GM21526 (cell line): ENCODE results near the gene MAGEB17.
"Not testable (repeated sequence)": the region's sequence is repeated elsewhere in the genome, so short reads cannot be mapped to it uniquely, and the experiment has no call there.

Experiments used
- ATAC-seq: cut with Tn5 transposase; IDR thresholded peaks from one replicate; pipeline ENCODE4 v1.9.1; 2021; ENCODE audit warnings: moderate library complexity; ENCODE audit not compliant: unreplicated experiment, low FRiP score

Gene MAGEB17

DNA sequence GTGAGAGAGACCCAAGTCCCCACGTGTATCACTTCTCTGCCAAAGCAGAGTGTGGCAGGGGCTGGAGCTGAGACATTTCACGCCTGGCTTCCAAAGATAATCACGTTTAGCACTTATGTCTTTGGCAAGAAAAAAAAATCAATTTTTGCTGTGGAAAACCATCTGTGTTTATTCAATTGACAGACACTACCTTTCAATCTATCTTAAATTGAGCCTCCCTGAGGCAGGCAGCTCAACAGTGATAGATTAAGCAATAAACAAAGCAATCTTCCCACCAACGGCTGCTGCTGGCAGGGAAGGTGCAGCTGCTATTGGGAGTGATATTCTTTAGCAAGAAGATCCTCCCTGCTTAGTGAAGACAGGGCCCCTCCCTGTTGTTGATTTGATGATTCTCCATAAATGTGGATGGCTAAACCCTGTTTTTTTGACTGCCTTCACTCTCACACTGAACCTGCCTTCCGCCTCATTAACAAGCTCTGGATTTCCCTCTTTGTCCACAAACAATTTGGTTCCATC is 11.6 kb upstream of the MAGEB17 start:
- no peak for ATAC-seq

DNA sequence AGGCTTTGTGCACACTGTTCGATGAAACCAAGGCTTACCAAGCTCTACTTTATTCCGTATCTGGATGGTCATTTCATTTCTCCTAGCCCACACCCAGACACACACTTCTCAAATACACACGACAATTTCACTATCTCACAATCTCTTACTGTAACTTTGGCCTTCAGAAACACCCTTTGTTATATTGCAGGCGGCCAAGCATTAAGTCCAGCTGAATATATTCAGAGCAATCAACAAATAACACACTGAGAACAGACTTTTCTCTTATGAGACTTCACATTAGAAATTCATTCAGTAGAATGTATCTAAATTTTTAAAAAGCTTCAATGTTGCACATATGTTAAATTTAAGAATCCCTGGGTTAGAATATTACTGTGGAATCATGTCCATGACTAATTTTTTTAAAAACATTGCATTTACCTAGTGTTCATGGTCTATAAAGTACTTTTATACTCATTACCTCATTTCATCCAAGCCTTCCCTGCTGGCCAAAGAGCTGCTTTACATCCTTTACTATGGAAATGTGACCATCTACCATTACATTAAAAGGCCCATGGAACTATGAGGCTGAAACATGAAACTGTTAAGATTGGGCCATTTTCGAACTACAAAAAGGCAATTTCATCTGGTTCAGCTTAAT is 10.5 kb upstream of the MAGEB17 start:
- no peak for ATAC-seq

DNA sequence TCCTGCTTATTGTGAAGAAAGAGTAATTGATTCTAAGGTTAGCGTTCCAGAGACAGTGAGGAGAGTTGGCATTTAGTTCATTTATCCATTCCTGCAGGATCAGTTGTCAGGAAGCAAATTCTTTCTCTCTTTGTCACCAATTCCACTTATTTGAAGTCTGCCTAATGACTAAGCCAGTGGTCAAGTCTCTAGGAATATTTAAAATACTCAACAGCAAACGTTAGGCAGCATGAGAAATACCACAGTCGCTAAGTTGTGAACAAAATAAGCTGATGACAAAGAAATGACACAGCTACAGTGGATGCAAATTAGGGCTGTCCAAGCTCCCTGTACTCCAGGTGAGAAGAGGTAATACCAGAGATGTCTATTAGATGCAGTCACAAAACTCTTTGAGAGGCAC is 6.6 kb upstream of the MAGEB17 start:
- no peak for ATAC-seq

DNA sequence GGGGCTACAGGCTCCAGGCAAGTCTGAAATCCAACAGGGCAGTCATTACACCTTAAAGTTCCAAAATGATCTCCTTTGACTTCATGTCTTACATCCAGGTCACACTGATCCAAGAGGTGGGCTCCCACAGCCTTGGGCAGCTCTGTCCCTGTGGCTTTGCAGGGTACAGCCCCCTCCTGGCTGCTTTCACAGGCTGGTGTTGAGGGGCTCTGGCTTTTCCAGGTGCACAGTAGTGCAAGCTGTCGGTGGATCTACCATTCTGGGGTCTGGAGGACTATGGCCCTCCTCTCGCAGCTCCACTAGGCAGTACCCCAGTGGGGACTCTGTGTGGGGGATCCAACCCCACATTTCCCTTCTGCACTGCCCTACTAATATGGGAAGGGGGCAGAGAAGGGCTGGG is 6.1 kb upstream of the MAGEB17 start:
- ATAC-seq = not testable (repeated sequence)

DNA sequence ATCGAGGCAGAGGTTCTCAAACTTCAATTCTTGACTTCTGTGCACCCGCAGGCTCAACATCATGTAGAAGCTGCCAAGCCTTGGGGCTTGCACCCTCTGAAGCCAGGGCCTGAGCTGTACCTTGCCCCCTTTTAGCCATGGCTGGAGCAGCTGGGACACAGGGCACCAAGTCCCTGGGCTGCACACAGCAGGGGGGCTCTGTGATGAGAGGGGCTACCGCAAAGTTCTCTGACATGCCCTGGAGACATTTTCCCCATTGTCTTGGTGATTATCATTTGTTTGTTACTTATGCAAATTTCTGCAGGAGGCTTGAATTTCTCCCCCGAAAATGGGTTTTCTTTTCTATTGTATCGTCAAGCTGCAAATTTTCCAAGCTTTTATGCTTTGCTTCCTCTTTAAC is 4.9 kb upstream of the MAGEB17 start:
- no peak for ATAC-seq

DNA sequence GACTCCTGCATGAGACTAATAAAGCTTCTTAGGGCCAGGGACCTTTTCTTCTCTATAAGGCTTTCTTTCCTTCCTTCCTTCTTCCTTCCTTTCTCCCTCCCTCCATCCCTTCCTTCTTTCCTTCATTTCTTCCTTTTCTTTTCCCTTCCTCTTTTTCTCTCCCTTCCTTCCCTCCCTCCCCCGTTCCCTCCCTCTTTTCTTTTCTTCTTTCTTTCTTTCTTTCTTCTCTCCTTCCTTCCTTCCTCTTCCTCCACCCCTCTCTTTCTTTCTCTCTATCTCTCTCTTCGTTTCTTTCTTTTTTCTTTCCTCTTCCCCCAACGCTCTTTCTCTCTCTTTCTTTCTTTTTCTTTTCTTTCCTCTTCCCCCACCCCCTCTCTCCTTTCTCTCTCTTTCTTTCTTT is 2.5 kb upstream of the MAGEB17 start:
- ATAC-seq = no peak

DNA sequence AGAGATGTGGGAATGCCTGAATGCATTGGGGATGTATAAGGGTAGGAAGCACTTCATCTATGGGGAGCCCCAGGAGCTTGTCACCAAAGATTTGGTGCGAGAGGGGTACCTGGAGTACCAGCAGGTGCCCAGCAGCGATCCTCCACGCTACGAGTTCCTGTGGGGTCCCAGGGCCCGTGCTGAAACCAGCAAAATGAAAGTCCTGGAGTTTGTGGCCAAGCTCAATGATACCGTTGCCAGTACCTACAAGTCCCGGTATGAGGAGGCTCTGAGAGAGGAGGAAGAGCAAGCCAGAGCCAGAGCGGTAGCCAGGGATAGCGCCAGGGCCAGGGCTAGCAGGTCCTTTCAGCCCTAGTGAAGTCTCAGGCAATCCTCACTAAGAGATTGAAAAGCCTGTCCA is 3.8 kb downstream of the MAGEB17 start:
- ATAC-seq = no peak

DNA sequence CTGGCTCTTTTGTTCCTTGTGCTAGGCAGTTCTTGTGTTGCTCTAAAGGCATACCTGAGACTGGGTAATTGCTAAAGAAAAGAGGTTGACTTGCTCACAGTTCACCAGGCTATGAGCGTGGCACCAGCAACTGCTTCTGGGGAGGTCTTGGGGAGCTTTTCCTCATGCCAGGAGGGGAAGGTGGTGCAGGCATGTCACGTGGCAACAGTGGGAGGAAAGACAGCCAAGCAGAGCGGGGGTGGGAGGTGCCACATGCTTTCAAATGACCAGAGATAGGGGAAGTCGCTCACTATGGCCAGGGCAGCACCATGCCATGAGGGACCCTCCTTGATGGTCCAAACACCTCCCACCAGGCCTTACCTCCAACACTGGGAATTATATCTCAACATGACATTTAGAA is 4.7 kb downstream of the MAGEB17 start:
- ATAC-seq = no peak

DNA sequence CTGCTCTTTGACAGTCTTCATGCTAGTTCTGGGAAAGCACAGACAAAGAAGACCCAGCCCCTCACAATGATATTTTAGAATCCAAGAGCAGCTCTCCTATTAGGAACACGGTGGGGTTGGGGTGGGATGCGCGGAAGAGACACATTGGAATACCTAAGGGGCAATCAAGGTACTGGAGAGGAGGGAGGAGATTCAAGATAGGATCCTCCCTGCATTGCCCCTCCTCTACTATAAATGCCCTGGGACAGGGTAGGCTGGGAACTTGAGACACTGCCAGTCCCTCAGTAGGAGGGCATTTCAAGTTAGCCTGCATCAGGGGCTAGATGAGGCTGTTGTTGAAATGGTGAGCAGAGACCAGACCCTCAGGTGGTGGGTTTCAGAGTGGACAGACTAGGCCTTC is 5.1 kb downstream of the MAGEB17 start:
- ATAC-seq = no peak

DNA sequence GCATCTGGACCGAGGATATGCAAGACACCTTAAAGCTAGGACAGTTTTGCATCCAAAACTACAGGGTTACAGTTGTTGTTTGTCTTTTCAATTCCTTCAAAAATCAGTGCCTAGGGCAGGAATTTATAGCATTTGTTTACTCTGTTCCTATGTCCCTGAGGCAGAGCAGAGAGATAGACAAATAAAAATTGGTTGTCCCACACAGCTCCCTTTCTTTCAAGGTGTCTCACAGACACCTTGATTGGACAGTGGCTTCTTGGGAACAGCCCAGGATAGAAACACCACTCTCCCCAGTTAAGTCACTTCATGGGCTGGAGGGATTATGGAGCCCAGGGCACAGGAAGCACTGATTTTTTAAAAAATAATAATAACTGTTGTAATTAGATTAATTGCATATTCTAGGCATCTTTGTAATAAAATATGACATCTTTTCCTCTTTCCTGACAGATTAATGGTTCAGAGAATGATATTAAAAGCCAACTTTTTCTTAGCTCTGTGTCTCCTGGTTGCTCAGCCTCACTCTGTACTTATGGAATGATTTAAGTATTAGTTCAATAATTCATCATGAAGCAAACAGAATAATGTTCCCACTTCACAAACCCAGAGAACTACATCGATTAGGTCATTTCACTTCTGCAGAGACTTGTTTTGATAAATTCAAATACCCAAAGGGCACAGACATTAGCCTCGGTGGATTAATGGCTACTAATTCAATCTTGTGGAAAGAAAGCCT is 8.2 kb downstream of the MAGEB17 start:
- no peak for ATAC-seq

DNA sequence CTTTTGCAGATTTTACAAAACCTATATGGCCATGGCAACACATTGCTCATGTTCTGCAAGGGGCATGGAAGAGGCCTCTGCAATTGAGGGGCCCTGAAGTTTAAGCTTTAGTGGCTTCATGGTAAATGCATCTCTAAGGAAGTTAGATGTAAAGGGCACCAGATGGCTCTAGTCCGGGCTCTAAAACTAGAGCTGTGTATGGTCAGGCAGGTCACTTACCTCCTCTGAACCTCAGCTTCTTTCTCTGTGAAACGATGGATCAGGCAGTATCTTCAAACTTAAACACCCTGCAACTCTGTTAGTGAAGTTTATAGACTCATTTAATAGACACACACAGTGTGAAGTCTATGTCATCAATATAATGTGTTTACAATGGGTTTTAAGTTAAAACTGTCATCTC is 10.0 kb downstream of the MAGEB17 start:
- ATAC-seq = no peak

DNA sequence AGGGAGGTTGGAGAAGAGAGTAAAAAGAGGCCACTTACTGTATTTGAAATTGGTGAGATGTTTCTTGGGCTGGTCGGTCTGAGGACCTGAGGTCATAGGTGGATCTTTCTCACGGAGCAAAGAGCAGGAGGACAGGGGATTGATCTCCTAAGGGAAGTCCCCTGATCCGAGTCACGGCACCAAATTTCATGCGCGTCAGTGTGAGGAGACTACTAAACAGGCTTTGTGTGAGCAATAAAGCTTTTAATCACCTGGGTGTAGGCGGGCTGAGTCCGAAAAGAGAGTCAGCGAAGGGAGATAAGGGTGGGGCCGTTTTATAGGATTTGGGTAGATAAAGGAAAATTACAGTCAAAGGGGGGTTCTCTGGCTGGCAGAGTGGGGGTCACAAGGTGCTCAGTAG is 16.6 kb downstream of the MAGEB17 start:
- not testable (repeated sequence) for ATAC-seq

DNA sequence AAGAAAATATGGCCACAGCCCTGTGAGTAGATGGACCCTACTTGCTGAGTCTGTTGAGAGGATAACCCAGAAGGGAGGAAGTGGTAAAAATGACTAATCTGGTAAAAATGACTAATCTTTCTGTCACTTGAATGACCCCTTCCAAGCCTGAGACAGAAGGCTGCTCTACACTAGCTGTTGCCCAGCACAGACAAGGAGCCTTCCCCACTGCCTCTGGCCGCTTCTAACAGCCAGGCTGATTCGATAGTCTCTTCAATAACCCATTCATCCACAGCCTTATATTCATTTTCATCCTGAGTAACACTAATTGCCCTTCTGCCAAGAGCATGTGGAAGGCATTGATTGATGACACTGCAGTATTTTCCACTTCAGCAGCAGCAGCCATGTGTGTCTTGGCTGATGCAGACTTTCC is 18.4 kb downstream of the MAGEB17 start:
- ATAC-seq = peak; percentile 95

DNA sequence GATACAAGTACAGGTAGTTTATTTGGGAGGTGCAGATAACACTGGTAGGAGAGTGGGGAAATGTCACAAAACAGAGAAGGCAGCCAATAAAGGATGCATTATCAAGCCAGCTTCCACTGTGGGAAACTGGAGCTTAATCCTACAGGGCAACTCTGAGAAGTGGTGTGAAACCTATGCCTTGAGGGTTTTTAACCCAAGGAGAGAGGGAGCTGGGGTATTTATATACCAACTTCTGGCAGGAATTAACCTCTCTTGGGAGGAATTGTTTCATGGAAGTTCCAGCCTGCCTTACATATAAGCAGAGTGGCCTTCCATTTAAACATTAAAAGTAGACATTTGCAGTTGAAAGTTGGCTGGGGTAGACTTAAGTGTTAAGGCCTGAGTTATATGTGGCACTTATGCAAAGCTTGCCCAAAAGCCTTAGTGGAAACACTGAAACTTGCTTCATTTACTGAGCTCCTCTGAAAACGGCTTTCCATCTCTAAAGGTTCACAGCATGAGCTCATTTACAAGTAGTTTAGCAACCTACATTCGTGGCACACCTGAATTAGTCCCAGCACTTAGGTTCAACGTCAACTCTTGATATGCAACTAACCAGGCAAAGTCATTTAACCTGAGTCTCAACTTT is 19.2 kb downstream of the MAGEB17 start:
- ATAC-seq = no peak

DNA sequence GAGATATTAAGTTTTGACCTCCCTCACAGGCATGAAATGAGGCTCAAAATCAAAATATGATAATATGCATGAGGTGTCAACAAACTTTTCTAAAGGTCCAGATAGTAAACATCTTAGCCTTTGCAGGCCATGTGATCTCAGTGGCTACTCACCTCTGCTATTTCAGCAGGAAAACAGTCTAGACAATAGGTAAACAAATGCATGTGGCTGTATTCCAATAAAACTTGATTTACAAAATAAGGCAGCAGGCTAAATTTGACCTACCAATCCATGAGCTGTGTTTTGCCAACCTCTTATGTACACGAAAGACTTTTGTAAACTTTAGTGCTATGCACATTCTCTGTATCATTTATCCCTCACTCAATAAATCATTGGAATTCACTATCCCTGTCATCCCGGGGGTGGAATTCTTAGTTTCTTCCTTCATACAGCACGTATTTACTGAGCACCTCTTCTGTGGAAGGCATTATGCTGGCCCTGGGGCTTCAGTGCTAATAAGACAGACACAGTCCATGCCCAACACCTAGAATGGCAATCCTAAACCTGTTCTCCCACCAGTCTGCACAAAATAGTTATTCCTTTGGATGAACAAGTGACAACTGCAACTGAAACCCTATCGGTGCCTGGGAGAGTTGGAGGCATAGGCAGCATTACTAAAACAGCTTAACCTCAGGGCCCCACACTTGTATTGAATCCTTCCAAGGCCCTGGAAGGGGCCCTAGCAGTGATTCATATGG is 19.9 kb downstream of the MAGEB17 start:
- ATAC-seq = no peak

DNA sequence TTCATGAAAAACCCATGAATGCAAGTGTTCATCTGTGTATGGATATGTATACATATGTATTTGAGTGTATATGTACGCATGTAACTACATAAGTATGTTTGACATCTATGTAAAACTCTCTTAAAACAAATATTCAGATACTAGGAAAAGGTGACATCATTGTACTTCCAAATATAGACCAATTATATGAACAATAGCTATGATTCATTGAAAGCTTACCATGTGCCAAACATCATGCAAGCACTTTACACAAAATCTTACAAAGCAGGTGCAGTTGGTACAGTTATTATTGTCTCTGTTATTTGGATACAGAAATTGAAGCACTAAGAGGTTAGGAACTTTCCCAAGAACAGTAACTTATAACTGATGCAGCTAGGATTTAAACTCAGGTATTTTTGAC is 21.4 kb downstream of the MAGEB17 start:
- no peak for ATAC-seq

DNA sequence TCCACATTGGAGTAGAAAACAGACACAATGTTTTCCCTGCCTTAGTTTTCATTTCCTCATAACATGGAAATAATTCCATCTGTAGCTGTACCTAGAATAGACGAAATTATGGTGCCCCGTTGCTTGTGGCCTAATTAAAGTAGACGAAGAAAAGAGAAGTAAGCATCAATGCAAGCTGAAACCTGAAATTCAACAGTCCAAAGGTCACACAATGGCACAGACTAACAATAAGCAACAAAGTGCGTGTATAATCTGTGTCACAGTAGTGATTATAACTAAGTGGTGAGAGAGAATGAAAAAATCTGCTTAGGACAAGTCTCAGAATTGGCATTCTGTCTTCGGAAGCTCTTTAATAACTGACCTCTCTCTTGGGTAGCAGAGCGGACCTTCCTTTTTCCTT is 24.3 kb downstream of the MAGEB17 start:
- no peak for ATAC-seq

DNA sequence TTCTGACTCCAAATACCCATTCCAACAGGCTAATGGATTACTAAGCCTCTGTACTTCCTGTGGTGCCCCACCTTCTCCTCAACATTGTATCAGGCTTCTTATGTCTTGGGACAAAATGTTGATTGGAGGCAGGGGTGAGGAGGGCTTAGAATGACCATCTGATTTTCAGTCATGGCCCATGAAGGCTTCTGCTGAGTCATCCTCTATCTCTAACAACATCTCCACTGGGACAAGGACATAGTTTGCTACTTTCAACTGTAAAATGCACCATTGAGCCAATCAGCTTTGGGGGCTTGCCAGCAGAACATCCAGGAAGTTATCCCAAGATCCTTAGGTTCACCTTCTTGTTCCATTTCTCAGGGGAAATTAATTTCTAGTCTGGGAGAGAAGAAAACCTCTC is 29.5 kb downstream of the MAGEB17 start:
- no peak for ATAC-seq

DNA sequence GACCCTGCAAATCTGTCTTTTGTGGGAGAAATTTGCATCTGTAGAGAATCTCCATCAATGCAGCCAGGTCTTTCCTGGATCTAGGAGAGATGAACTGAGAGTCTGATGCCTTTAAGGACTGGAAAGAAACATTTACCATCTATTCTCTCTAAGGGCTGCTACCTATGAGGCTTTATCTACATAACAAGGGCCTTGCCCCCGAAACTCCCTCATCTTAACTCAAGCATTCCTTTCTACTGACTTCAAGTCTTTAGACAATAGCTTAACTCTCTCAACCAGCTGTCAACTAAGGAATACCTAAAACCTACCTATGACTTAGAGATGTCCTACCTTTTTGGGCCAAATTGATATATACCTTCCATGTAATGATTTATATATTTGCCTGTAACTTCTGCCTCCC is 32.1 kb downstream of the MAGEB17 start:
- ATAC-seq = no peak

DNA sequence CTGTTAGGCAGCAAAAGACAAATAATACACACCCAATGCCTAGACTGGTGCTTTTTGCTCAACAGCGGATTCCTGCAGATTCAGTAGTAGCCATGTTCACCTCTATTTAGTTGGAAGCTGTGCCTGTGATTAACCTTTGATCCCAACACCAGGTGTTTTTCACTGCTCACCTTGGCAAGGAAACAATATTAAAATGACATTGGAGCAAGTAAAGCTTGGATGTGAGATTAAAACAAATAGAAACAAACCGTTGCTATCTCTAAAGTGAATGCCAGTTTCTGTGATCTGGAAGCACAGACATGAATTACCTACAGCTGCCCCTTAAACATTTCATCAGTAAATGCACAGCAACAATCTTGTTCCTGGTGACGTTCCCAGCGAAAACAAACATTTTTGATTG is 35.7 kb downstream of the MAGEB17 start:
- no peak for ATAC-seq

DNA sequence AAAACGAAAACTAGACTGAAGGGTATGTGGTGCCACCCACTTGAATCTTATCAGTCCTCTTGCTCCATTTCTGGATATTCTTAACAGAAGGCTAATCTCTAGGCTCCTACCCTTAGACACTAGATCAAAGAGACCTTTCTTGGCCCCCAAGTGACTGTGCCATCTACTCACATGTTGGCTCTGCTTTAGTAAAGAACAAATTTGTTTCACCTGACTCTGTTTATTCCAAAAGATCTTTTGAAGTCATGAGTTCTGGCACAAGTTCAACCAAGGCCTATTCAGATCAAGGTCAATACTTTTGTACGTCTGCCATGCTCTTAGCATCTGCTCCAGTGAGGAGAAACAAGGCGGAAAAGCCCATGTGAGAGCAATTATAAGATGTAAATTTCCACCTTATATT is 37.3 kb downstream of the MAGEB17 start:
- ATAC-seq = no peak
